HS-27A (cell line): Measurements from ENCODE around the gene TLK2.

Source experiments
- DNase-seq: peaks from one replicate; pipeline ENCODE4 v3.0.0-alpha.2; 2012; ENCODE audit warnings: low read depth, missing footprints

TLK2 gene

DNA sequence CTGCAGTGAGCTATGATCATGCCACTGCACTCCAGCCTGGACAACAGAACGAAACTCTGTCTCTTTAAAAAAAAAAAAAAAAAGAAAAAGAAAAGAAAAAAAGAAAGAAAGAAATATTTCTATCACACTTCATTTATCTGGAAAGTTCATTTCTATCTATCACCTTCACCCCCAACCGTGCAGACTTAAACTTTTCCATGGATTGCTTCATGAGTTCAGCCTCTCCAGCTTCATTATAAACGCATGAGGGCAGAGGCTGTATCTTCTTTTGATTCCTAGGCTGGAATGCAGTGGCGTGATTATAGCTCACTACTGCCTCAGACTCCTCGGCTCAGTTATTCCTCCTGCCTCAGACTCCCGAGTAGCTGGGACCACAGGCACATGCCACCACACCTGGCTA is 177.0 kb downstream of the TLK2 start:
- no peak for DNase-seq

DNA sequence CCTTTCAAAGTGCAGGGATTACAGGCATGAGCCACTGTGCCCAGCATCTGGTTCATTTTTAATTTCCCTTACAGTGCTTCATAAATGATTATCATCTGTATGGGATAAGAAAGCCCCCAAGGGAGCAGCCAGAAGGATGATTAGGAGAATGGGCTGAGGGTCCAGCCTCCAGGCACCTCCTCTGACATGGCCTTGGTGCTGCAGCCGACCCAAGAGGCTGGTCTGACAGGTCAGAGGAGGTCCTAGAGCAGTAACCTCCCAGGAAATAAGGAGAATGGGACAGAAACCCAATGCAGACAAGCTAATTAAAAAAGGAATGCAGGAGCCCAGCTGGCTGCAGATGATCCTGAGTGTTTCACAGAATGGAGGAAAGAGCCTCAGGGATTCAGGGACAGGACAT is 177.8 kb downstream of the TLK2 start:
- no peak for DNase-seq

DNA sequence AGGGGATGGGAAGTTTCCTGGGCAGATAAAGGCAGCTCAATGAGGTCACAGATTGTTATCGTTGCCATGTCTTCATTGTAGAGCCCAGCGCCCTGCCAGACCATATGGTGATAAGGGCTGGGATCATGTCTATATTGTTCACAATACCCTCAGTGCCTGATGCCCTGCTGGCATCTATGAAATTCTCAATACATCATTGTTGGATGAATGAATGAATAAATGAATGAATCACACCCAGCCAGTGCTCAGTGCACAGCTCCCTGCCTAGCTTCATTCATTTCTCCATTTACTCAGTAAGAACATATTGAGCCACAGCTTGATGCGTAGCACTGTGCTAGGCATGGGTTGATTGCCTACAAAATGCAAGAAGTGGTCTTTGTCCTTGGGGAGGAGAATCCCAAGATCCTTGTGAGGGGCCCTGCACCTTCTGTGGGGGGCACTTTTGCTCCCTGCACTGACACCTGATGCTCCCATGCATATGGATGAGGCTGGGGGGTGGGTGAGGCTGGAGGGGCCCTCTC is 178.6 kb downstream of the TLK2 start:
- DNase-seq: no peak

DNA sequence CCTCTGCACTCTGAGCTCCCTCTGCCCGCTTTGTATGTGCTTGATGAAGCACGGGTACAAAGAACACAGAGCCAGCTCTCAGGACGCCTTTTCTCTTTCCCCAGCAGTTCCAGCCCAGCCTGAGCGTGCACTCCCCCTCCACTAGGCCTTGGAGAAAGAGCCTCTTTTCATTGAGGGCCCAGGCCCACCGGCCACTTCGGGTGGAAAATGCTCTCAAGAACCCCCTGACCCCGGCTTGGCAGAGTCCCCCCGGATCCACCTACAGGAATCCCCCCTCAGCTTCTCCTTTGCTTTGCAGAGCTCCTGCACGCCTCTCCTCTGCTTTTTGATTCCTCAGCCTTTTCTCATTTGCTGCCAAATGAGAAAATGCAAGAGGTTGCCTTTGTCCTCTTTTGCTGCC is 179.1 kb downstream of the TLK2 start:
- DNase-seq: no peak

DNA sequence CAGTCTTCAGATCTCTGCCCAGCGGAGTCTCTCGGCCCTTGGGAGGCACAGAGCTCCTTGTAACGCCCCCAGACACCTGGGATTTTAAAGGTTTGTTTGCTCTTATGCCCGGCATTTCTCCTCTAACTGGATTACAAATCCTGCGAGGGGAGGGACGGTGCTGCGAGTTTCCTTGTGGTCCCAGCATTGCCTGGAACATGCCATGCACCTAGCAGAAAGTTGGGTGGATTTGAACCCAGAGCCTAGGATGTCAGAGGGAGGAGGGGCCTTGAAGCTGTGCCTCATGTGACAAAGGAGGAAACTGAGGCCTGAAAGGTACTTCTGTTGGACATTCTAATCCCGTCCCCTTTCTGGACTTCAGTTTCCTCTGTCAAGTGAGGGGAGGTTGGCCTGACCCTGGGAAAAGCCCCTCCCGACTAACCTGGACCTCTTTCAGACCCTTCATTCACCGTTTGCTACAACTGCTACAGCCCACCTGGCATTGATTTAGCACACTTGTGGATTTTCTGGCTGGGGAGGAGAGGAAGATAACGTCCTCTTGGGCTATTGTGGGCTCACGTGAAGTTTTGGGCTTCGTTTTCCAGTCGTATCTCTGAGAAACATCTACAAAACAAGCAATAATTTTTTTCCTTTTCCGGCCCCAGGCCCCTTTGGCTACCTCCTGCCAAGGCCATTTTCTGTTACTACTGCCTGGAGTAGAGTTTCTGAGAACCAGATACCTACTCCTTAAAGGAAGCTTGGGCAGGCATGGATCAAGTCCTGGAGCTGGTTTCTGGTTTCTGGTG is 179.7 kb downstream of the TLK2 start:
- DNase-seq: no peak

DNA sequence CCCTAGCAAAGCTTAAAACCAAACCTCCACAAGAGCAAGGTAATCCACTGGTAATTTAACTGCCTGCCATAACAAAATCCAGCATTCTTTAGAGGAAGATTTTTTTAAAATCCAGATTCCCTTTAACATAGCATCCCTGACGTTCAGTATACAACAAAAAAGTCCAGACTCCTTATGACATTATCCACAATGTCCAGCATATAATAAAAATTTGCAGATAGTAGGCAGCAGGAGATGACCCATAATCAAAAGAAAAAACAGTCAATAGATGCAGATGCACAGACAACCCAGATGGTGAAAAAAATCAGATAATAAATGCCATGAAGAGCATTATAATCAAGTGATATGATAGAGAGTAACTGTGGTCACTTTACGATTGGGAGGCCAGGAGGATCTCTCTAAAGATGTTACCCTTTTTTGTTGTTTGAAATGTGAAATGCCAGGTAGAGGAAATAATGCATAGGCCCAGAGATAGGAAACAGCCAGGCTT is 182.0 kb downstream of the TLK2 start:
- no peak for DNase-seq

DNA sequence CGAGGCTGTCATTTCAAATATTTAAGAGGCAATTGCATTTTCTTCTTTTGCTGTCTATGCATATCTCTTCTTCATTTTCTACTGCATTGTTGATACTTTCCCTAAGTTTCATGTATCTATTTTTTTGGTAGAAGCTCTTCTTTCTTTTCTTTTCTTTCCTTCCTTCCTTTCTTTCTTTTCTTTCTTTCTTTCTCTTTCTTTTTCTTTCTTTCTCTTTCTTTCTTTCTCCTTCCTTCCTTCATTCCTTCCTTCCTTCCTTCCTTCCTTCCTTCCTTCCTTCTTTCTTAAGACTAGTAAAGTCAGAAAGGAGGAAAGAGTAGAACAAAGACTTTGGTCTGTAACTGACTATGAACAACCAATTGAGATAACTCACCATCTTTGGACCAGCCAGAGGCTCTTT is 182.7 kb downstream of the TLK2 start:
- DNase-seq: no peak

DNA sequence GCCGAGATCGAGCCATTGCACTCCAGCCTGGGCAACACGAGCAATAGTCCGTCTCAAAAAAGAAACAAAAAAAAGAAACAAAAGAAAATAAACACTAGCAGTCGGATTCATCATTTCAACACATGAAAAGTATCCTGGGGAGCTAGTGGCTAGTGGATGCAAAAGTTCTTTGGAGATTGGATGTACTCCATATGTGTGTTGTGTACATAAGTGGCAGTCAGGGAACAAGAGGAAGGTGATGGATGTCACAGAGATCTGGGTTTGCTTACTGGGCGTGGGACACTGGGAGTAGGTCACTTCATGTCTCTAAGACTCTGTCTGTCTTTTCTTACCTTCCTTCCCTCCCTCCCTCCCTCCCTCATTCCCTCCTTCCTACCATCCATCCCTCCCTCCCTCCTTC is 184.2 kb downstream of the TLK2 start:
- no peak for DNase-seq
